OCI-LY3 (cell line): ENCODE results near the gene LRRC57.

Experiments used
- H2AFZ ChIP-seq: fragments of 200-600, 300-600 bp; shearing (Covaris generic); 2 replicates; pipeline ENCODE4 v1.6.0; 2014; ENCODE audit warnings: antibody characterized with exemption, low read depth, low read length
- H3K27ac ChIP-seq: fragments of 200-600, 300-600 bp; sonication (generic); 2 replicates; pipeline ENCODE4 v1.5.1; 2014; ENCODE audit warnings: mild to moderate bottlenecking, low read length, moderate library complexity, mixed read lengths
- H3K27me3 ChIP-seq: fragments of 200-600, 300-600 bp; sonication (generic); 2 replicates; pipeline ENCODE4 v1.6.1; 2014; ENCODE audit warnings: low read depth, low read length, mixed read lengths
- H3K36me3 ChIP-seq: fragments of 200-600, 300-600 bp; sonication (generic); replicated peaks from 2 replicates; pipeline ENCODE3; 2014; ENCODE audit warnings: low read depth, low read length, mixed read lengths
- H3K4me1 ChIP-seq: fragments of 300-600, 200-600 bp; sonication (generic); 2 replicates; pipeline ENCODE4 v1.6.1; 2014; ENCODE audit warnings: low read length, mixed read lengths
- H3K4me2 ChIP-seq: fragments of 200-600, 300-600 bp; sonication (generic); 2 replicates; pipeline ENCODE4 v1.6.1; 2014; ENCODE audit warnings: low read length, mixed read lengths
- H3K4me3 ChIP-seq: fragments of 300-600, 200-600 bp; sonication (generic); 2 replicates; pipeline ENCODE4 v1.5.1; 2014; ENCODE audit warnings: antibody characterized with exemption, mild to moderate bottlenecking, low read length, moderate library complexity
- H3K79me2 ChIP-seq: fragments of 300-600, 200-600 bp; shearing (Covaris generic); 2 replicates; pipeline ENCODE4 v1.6.1; 2014; ENCODE audit warnings: mild to moderate bottlenecking, low read length, mixed read lengths
- H3K9ac ChIP-seq: fragments of 300-600, 200-600 bp; shearing (Covaris generic); 2 replicates; pipeline ENCODE4 v1.6.0; 2014; ENCODE audit warnings: mild to moderate bottlenecking, low read length, moderate library complexity
- H3K9me3 ChIP-seq: fragments of 200-600, 300-600 bp; shearing (Covaris generic); 2 replicates; pipeline ENCODE4 v1.6.1; 2014; ENCODE audit warnings: low read length, mixed read lengths; ENCODE audit not compliant: insufficient read depth
- H4K20me1 ChIP-seq: fragments of 200-600, 300-600 bp; sonication (generic); 2 replicates; pipeline ENCODE4 v1.6.1; 2016; ENCODE audit warnings: low read length, mixed read lengths; ENCODE audit not compliant: insufficient read depth
- CTCF ChIP-seq: fragments of 200-600, 300-600 bp; sonication (generic); IDR thresholded peaks from 2 replicates; pipeline ENCODE4 v1.5.1; 2014; ENCODE audit warnings: antibody characterized with exemption, low read length, low read depth
- EZH2phosphoT487 ChIP-seq: fragments of 200-600 bp; shearing (Covaris generic); IDR thresholded peaks from 2 replicates; pipeline ENCODE4 v1.6.1; 2018; ENCODE audit warnings: antibody characterized with exemption, mixed run types, low read depth

Gene LRRC57

DNA sequence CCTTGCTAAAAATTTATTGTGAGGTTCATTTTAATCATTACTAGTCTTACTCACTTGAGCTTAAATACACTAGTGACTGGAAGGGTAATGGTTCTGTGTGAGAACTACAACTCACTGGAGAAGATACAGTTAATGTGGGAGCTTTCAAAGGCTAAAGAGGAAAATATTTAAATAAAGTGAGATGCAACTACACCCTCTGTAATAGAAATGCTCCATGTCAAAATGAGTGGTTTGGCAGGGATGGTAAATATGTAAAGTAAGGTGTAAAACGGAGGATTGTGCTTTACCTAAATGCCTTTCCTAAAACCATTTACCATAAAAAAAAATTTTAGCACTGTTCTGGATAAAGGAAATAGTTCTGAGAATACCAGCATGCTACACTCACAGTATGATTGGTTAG lies 15.3 kb downstream of the LRRC57 start:
- Histone ChIP-seq H3K36me3 (peaks cover 28% of the 10 kb centered on the region), H3K79me2 (no peaks in the 10 kb centered on the region), H3K27me3 (no peaks in the 10 kb centered on the region), H3K9me3 (no peaks in the 10 kb centered on the region), H3K4me3 (no peak overlapping the region), H2AFZ (no peak overlapping the region), H3K9ac (no peak overlapping the region), H4K20me1 (no peaks in the 10 kb centered on the region), H3K4me1 (no peaks in the 10 kb centered on the region), H3K27ac (no peak overlapping the region), H3K4me2 (no peak overlapping the region)
- TF ChIP-seq EZH2phosphoT487: no peak
- no peak for TF ChIP-seq CTCF

DNA sequence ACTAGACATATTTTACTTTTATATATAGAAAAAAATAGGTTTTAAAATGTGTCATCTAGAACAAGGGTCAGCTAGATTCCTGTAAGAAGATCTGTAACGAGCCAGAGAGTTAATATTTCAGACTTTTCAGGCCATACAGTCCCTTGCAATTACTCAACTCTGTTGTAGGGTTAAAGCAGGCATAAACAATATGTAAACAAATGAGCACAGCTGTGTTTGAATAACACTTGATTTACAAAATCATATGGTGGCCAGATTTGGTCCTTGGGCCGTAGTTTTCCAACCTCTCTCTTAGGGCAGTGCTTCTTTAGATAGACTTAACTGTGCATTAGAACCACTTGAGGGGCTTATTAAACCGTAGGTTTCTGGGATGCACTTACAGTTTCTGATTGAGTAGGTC lies 19.6 kb downstream of the LRRC57 start:
- TF ChIP-seq EZH2phosphoT487: no peak
- no peak for TF ChIP-seq CTCF
- Histone ChIP-seq H3K36me3 (peaks cover 12% of the 10 kb centered on the region), H3K4me1 (no peaks in the 10 kb centered on the region), H3K4me2 (no peak overlapping the region), H3K9me3 (no peaks in the 10 kb centered on the region), H3K9ac (no peak overlapping the region), H3K79me2 (no peaks in the 10 kb centered on the region), H3K27ac (no peak overlapping the region), H3K4me3 (no peak overlapping the region), H4K20me1 (no peaks in the 10 kb centered on the region), H3K27me3 (no peaks in the 10 kb centered on the region), H2AFZ (no peak overlapping the region)

DNA sequence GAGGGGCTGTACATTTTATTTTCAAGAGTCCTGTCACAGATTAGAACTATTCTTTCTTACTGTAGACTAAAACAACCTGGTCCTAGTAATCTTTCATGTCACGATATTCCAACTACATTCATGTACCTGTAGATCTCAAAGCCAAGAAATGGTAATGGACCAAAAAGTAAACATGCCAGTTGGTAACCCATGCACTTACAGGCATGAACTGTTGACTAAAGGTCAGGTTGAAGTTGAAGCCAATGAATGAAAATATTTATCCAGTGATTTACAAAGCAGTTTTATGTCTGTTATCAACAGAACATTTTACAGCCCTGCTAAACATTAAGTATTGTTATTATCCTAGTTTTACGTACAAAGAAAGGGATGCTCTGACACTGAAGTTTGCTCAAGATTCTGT lies 25.3 kb downstream of the LRRC57 start:
- TF ChIP-seq CTCF (no peak), EZH2phosphoT487 (no peak)
- no peak overlapping the region for H3K27ac ChIP-seq
- no peaks in the 10 kb centered on the region for H3K9me3 ChIP-seq
- no peaks in the 10 kb centered on the region for H3K79me2 ChIP-seq
- no peak overlapping the region for H3K4me2 ChIP-seq
- H3K27me3 ChIP-seq: no peaks in the 10 kb centered on the region
- peaks cover 17% of the 10 kb centered on the region for H3K36me3 ChIP-seq
- H3K4me3 ChIP-seq: no peak overlapping the region
- no peaks in the 10 kb centered on the region for H3K4me1 ChIP-seq
- no peak overlapping the region for H3K9ac ChIP-seq
- no peaks in the 10 kb centered on the region for H4K20me1 ChIP-seq
- no peak overlapping the region for H2AFZ ChIP-seq

DNA sequence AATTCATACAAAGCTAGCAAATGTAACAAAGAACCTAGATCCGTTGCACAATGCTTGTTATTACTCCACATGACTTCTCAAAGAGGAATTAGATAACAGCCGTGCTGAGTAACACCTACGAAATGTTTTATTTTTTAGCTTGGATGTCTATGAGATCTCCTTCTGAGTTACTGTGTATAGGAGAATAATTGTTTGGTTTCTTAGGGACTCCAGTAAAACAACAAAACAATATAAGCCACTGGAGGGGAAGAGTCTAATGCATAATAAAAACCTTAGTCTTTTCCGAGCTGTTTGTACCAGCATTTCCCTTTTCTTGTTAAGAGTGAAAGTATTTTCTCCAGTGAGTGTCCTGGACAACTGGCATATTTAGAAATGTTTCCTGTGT lies 37.6 kb downstream of the LRRC57 start:
- H3K79me2 ChIP-seq: no peaks in the 10 kb centered on the region; the same call in 1 of the 2 replicates
- H3K36me3 ChIP-seq: peaks cover 11% of the 10 kb centered on the region
- H3K27ac ChIP-seq: no peak overlapping the region

More for the DNA sequence above, 37.6 kb downstream of the LRRC57 start:
- Histone ChIP-seq H3K27me3 (no peaks in the 10 kb centered on the region), H3K4me2 (no peak overlapping the region), H4K20me1 (no peaks in the 10 kb centered on the region; the same call in 1 of the 2 replicates), H2AFZ (no peak overlapping the region), H3K4me1 (no peaks in the 10 kb centered on the region), H3K9ac (no peak overlapping the region), H3K4me3 (no peak overlapping the region), H3K9me3 (no peaks in the 10 kb centered on the region)
- TF ChIP-seq EZH2phosphoT487 (no peak), CTCF (no peak)
